SK-N-SH treated with all-trans-retinoic acid at 6 μM for 48 hours (cell line): Measurements from ENCODE around the gene UGT1A4.

Source experiments
- ZFP3 ChIP-seq: fragments of 250-450 bp; sonication (Bioruptor Pico); IDR thresholded peaks from 2 replicates; pipeline ENCODE4 v1.5.0; 2020; ENCODE audit warnings: mild to moderate bottlenecking, moderate library complexity
- ZNF70 ChIP-seq: fragments of 450-650 bp; formaldehyde crosslinking; IDR thresholded peaks from 2 replicates; pipeline ENCODE4 v1.5.0; 2020; ENCODE audit warnings: mild to moderate bottlenecking, moderate library complexity

GRCh38 chr2:233688341-233688740 lies 30.2 kb upstream of the UGT1A4 start:
- TF ChIP-seq ZNF70 (CRISPR knock-in tag) (no peak), ZFP3 (CRISPR knock-in tag) (no peak)
